ENCODE data around the gene CLCN7. TPM values are rescaled to one million over a fixed set of nuclear protein-coding genes. Genes with fewer than 3 reads are reported as not detected.
A peak's percentile ranks its signal among the peaks of the same experiment; 100 is the strongest.

CLCN7 gene
- total and polyA plus RNA-seq, 2 of the 8 experiments (the other 6 are each of a cell fraction or from before 2014, with no cell fraction given) = 38.6 to 81.5 TPM

- Histone ChIP-seq H3K23me2 (ENCODE audit: low read depth, low read length) (no peaks in the 10 kb centered on the region), H2BK120ac (replicated peaks; ENCODE audit: low read depth, low read length) (no peak overlapping the region), H2AK5ac (ENCODE audit: low read depth, low read length) (no peak overlapping the region), H4K91ac (replicated peaks; ENCODE audit: insufficient read length, low read length) (no peak overlapping the region), H3K27ac (ENCODE audit: low read depth, low read length) (no peak overlapping the region), H3K23ac (ENCODE audit: insufficient read length) (no peak overlapping the region), H4K5ac (ENCODE audit: insufficient read length, low read depth, low read length) (no peak overlapping the region), H3K4ac (replicated peaks; ENCODE audit: insufficient read length, low read depth, low read length) (no peak overlapping the region), H3K4me3 (ENCODE audit: extremely low read depth in 1 of 4, insufficient read depth in 2 of 4, low read depth in 3 of 4, low read length in 4 of 4) (no peak overlapping the region), H3K4me1 (replicated peaks in 1 of 4; ENCODE audit: control insufficient read depth in 3 of 4, insufficient read depth in 4 of 4, low read length in 3 of 4) (no peaks in the 10 kb centered on the region; a peak in 2 of 7 replicates), H2BK15ac (ENCODE audit: low read length) (no peak overlapping the region), H3K4me2 (ENCODE audit: insufficient read depth in 1 of 2, low read depth in 2 of 2, low read length in 2 of 2) (no peak overlapping the region), H3K9ac (replicated peaks in 1 of 4; ENCODE audit: extremely low read depth in 1 of 4, low read depth in 3 of 4, low read length in 3 of 4) (no peak overlapping the region), H4K20me1 (replicated peaks in 1 of 2; ENCODE audit: control insufficient read depth in 1 of 2, insufficient read depth in 2 of 2, low read length in 2 of 2) (no peaks in the 10 kb centered on the region), H3K14ac (ENCODE audit: insufficient read length) (no peak overlapping the region), H3K79me2 (ENCODE audit: control insufficient read depth in 1 of 2, insufficient read depth in 2 of 2, low read length in 2 of 2) (no peaks in the 10 kb centered on the region), H4K8ac (ENCODE audit: extremely low read depth, insufficient read depth, low read length) (peak overlapping the region; percentile 68; the same call in 1 of the 2 replicates), H3K56ac (replicated peaks; ENCODE audit: insufficient read length, low read depth, low read length) (no peak overlapping the region), H3K27me3 (replicated peaks in 1 of 4; ENCODE audit: control insufficient read depth in 3 of 4, extremely low read depth in 1 of 4, insufficient read depth in 3 of 4, low read length in 3 of 4) (no peaks in the 10 kb centered on the region), H2BK12ac (ENCODE audit: low read depth, low read length) (no peak overlapping the region), H2BK20ac (ENCODE audit: low read length) (no peak overlapping the region), H2BK5ac (ENCODE audit: low read depth, low read length) (no peak overlapping the region), H3K79me1 (ENCODE audit: low read depth, low read length) (no peaks in the 10 kb centered on the region), H2AFZ (ENCODE audit: low read length) (no peak overlapping the region), H3K9me3 (ENCODE audit: insufficient read depth in 2 of 2, low read depth in 1 of 2, low read length in 1 of 2) (no peaks in the 10 kb centered on the region), H3K18ac (ENCODE audit: extremely low read depth, low read length) (no peak overlapping the region), H3K36me3 (ENCODE audit: control insufficient read depth in 2 of 4, insufficient read depth in 4 of 4, low read length in 3 of 4) (no peaks in the 10 kb centered on the region)
- FAIRE-seq = no peak
- no peak for DNase-seq (ENCODE audit: low read depth in 1 of 2, low spot score in 2 of 2)
- ChIA-PET POLR2A (ENCODE audit: partially characterized antibody) (interaction anchor here (0.8 to 2.4 kb wide), 4 partner anchors 10 to 54 kb away, joined by 3 to 10 read pairs (median 5); partner anchors contain the start of genes CCDC154, UNKL and UQCC4), CTCF (ENCODE audit: partially characterized antibody) (interaction anchor here (0.7 to 1.7 kb wide), 4 partner anchors 8 to 68 kb away, joined by 3 to 8 read pairs (median 4); no protein-coding TSS in a partner anchor)
- TF ChIP-seq JUND (IDR thresholded peaks at IDR 0.05; ENCODE audit: low read length) = no peak
- TF ChIP-seq BRCA1 (IDR thresholded peaks at IDR 0.05; ENCODE audit: low read depth, low read length) = no peak
- TF ChIP-seq EP300 (IDR thresholded peaks at IDR 0.05; ENCODE audit: borderline replicate concordance in 1 of 2, low read depth in 2 of 2, low read length in 2 of 2) = no peak
- no peak for TF ChIP-seq RXRA (IDR thresholded peaks at IDR 0.05; ENCODE audit: insufficient read depth, low read depth, low read length)
- no peak for TF ChIP-seq RNF2 (IDR thresholded peaks at IDR 0.05; ENCODE audit: borderline replicate concordance, low read depth, low read length, missing control alignments, poor library complexity, severe bottlenecking)
- no peak for TF ChIP-seq EZH2 (IDR thresholded peaks at IDR 0.05; ENCODE audit: low read depth, low read length, severe bottlenecking)
- TF ChIP-seq SUZ12 (IDR thresholded peaks at IDR 0.05; ENCODE audit: low read length) = no peak
- TF ChIP-seq, protein P1, sequence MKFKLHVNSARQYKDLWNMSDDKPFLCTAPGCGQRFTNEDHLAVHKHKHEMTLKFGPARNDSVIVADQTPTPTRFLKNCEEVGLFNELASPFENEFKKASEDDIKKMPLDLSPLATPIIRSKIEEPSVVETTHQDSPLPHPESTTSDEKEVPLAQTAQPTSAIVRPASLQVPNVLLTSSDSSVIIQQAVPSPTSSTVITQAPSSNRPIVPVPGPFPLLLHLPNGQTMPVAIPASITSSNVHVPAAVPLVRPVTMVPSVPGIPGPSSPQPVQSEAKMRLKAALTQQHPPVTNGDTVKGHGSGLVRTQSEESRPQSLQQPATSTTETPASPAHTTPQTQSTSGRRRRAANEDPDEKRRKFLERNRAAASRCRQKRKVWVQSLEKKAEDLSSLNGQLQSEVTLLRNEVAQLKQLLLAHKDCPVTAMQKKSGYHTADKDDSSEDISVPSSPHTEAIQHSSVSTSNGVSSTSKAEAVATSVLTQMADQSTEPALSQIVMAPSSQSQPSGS (IDR thresholded peaks at IDR 0.05; ENCODE audit: low read length) = no peak
- WGBS, 2 experiments (ENCODE audit: extremely low coverage in 1 of 2, insufficient coverage in 1 of 2, insufficient read length in 1 of 2, insufficient replicate concordance in 2 of 2, low coverage in 1 of 2, low lambda C conversion rate in 2 of 2, missing lambda C conversion rate in 1 of 2) = 91% methylated on average over 18 of the region's 22 CpGs; no CpG with 5 or more reads in 1 of the 2 experiments
Measured at GRCh38 chr16:1433756-1434155, 41.1 kb downstream of the CLCN7 start.
